HG03342 (cell line): ENCODE results near the gene DNAJA2.
A peak's percentile ranks its signal among the peaks of the same experiment; 100 is the strongest.
"Not testable (repeated sequence)": the region's sequence is repeated elsewhere in the genome, so short reads cannot be mapped to it uniquely, and the experiment has no call there.

Experiments used
- ATAC-seq: cut with Tn5 transposase; IDR thresholded peaks from one replicate; pipeline ENCODE4 v1.9.1; 2021; ENCODE audit warnings: mild to moderate bottlenecking, moderate library complexity; ENCODE audit not compliant: unreplicated experiment

Gene DNAJA2

GRCh38 chr16:46975908-46976470, 2.5 kb upstream of the DNAJA2 start:
- no peak for ATAC-seq

GRCh38 chr16:46975165-46975564, 1.7 kb upstream of the DNAJA2 start:
- no peak for ATAC-seq

- no peak for ATAC-seq
These were observed 878 bp upstream of the DNAJA2 start for GRCh38 chr16:46974352-46974751.

- ATAC-seq = no peak
These were observed 486 bp upstream of the DNAJA2 start for GRCh38 chr16:46973996-46974324.

GRCh38 chr16:46972429-46973206, 856 bp downstream of the DNAJA2 start:
- ATAC-seq = peak; percentile 41

- no peak for ATAC-seq
These were observed 2.2 kb downstream of the DNAJA2 start for GRCh38 chr16:46971271-46971670.

- ATAC-seq = no peak
These were observed 3.4 kb downstream of the DNAJA2 start for GRCh38 chr16:46970089-46970488.

- no peak for ATAC-seq
These were observed 5.4 kb downstream of the DNAJA2 start for GRCh38 chr16:46968063-46968435.

GRCh38 chr16:46962629-46963028, 10.8 kb downstream of the DNAJA2 start:
- no peak for ATAC-seq

GRCh38 chr16:46961373-46962353, 11.8 kb downstream of the DNAJA2 start:
- ATAC-seq = peak; percentile 67

- no peak for ATAC-seq
These were observed 18.9 kb downstream of the DNAJA2 start for GRCh38 chr16:46954562-46954961.

- ATAC-seq = no peak
These were observed 23.5 kb downstream of the DNAJA2 start for GRCh38 chr16:46950009-46950408.

- ATAC-seq = no peak
These were observed 24.1 kb downstream of the DNAJA2 start for GRCh38 chr16:46949241-46949892.

- ATAC-seq = no peak
These were observed 24.8 kb downstream of the DNAJA2 start for GRCh38 chr16:46948548-46949166.

- ATAC-seq = no peak
These were observed 25.4 kb downstream of the DNAJA2 start for GRCh38 chr16:46947900-46948547.

GRCh38 chr16:46944713-46945112, 28.8 kb downstream of the DNAJA2 start:
- ATAC-seq = not testable (repeated sequence)

GRCh38 chr16:46937536-46937935, 35.9 kb downstream of the DNAJA2 start:
- ATAC-seq = no peak

GRCh38 chr16:46932802-46933201, 40.7 kb downstream of the DNAJA2 start:
- no peak for ATAC-seq

GRCh38 chr16:46930861-46931260, 42.6 kb downstream of the DNAJA2 start:
- ATAC-seq = no peak
